ENCODE measurements around the gene UGT1A1.

The UGT1A1 gene

GRCh38 chr2:233798335-233799086 lies 38.4 kb downstream of the UGT1A1 start:
- no peak for DNase-seq (ENCODE audit: low spot score)

GRCh38 chr2:233799087-233799665 lies 39.1 kb downstream of the UGT1A1 start:
- DNase-seq (ENCODE audit: low spot score), result no peak

GRCh38 chr2:233799716-233800115 lies 39.6 kb downstream of the UGT1A1 start:
- DNase-seq (ENCODE audit: low spot score), result no peak

- no peak for DNase-seq (ENCODE audit: low spot score)
Observed at GRCh38 chr2:233800208-233800607, 40.1 kb downstream of the UGT1A1 start.

- DNase-seq (ENCODE audit: low spot score), result no peak
Observed at GRCh38 chr2:233801357-233802131, 41.5 kb downstream of the UGT1A1 start.

GRCh38 chr2:233802132-233802815 lies 42.2 kb downstream of the UGT1A1 start:
- DNase-seq (ENCODE audit: low spot score), result no peak

GRCh38 chr2:233803292-233803911 lies 43.3 kb downstream of the UGT1A1 start:
- DNase-seq (ENCODE audit: low spot score), result no peak

- no peak for DNase-seq (ENCODE audit: low spot score)
Observed at GRCh38 chr2:233803994-233804393, 43.9 kb downstream of the UGT1A1 start.

GRCh38 chr2:233807215-233807865 lies 47.3 kb downstream of the UGT1A1 start:
- no peak for DNase-seq (ENCODE audit: low spot score)

GRCh38 chr2:233807966-233808935 lies 48.2 kb downstream of the UGT1A1 start:
- DNase-seq (ENCODE audit: low spot score), result no peak

- DNase-seq (ENCODE audit: low spot score), result no peak
Observed at GRCh38 chr2:233810385-233810784, 50.3 kb downstream of the UGT1A1 start.

GRCh38 chr2:233811087-233811486 lies 51.0 kb downstream of the UGT1A1 start:
- DNase-seq (ENCODE audit: low spot score), result no peak

GRCh38 chr2:233811732-233812131 lies 51.7 kb downstream of the UGT1A1 start:
- no peak for DNase-seq (ENCODE audit: low spot score)

- DNase-seq (ENCODE audit: low spot score), result no peak
Observed at GRCh38 chr2:233813236-233814055, 53.4 kb downstream of the UGT1A1 start.

GRCh38 chr2:233814056-233814835 lies 54.2 kb downstream of the UGT1A1 start:
- DNase-seq (ENCODE audit: low spot score), result no peak

GRCh38 chr2:233815861-233816260 lies 55.8 kb downstream of the UGT1A1 start:
- DNase-seq (ENCODE audit: low spot score), result no peak

GRCh38 chr2:233816334-233816733 lies 56.3 kb downstream of the UGT1A1 start:
- DNase-seq (ENCODE audit: low spot score), result no peak

- no peak for DNase-seq (ENCODE audit: low spot score)
Observed at GRCh38 chr2:233816771-233817170, 56.7 kb downstream of the UGT1A1 start.
